NCI-H345 (cell line): ENCODE data around the gene HSPA12B.
"Not testable (repeated sequence)": the region's sequence is repeated elsewhere in the genome, so short reads cannot be mapped to it uniquely, and the experiment has no call there.

ENCODE experiments used
- DNase-seq: peaks from one replicate; lab custom pipeline; 2025; lab: John Stamatoyannopoulos, UW

The HSPA12B gene

GRCh38 chr20:3787324-3788014 is 55.0 kb downstream of the HSPA12B start:
- DNase-seq: no peak

DNA sequence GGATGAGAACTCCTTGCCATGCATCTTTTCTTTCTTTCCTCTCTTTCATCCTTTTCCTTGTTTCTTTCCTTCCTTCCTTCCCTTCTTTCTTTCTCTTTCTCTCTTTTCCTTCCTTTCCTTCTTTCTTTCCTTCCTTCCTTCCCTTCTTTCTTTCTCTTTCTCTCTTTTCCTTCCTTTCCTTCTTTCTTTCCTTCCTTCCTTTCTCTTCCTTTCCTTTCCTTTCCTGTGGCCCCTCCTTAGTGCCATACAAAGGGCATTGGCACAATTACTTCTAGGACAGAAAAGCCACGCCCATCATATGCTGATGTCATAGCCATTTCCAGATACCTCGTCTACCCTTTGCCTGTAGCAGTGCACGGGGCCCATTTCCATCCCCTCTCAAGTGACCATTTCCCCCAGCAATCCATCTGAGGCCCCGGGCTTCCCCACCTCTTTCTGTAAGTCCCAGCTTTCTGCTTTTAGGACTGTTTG is 56.2 kb downstream of the HSPA12B start:
- DNase-seq: no peak

GRCh38 chr20:3789201-3789600 is 56.7 kb downstream of the HSPA12B start:
- DNase-seq: not testable (repeated sequence)

GRCh38 chr20:3794168-3794567 is 61.7 kb downstream of the HSPA12B start:
- not testable (repeated sequence) for DNase-seq

DNA sequence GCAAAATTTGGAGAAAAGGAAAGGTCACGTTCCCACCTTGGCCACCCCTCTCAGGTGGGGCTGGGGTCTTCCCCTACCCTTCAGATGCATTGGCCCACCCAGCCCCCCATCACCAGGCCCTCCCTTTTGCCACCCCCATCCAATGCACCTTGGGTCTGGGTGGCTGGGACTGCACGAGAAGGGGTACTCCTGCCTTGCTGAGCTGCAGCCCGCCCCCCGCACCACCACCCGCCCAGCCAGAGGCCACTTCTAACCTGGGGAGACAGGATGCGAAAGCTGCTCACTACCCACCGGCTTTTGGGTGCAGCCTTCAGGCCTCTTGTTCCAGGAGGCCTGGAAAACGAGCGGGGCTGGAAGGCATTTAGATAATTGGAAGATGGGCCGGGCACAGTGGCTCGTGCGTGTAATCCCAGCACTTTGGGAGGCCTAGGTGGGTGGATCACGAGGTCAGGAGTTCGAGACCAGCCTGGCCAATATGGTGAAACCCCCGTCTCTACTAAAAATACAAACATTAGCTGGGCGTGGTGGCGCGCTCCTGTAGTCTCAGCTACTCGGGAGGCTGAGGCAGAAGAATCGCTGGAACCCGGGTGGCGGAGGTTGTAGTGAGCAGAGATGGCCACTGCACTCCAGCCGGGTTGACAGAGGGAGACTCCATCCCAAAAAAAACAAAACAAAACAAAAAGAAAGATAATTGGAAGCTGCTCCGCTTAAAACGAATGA is 62.4 kb downstream of the HSPA12B start:
- DNase-seq: no peak

DNA sequence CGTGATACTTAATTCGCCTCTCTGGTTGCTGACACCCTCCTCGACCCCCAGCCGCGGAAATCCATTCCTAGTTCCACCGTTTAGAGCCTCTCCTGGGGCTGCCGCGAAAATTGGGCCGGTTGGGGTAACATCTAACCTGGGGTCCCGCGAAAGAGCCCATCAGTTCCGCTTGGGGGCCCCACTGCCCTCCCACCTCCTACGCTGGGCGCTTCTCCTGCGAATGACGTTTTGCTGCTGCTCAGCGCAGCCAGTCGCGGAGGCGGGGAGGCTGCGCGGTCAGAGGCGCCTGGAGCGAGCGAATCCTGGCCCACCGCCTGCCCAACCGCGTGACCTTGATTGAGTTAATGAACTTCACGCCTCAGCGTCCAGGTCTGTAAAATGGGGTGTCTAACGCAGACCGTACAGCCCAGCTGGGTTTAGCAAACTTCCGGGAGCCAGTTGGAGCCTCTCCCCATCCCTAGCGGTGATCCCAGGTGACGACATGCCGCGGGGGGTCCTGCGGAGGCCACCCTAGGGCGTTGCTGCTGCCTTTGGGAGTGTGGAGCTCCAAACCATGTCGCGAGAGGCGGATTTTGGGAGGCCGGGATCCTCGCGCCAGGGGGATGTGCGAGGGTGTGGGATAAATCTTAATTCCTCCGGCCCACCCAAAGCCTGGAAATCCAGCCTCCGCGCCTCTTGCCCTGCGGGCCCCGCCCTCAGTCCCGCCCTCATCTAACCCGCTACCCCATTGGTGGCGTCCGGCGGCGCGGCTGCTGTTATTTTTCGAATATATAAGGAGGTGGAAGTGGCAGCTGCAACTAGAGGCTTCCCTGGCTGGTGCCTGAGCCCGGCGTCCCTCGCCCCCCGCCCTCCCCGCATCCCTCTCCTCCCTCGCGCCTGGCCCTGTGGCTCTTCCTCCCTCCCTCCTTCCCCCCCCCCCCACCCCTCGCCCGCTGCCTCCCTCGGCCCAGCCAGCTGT is 63.3 kb downstream of the HSPA12B start, which contains the start of gene CDC25B:
Gene CDC25B, plus strand, starts transcription at position 800 of the 958 bp plus-strand sequence. CDS start 222 bp downstream, outside the sequence.
- peak; percentile 98 for DNase-seq

DNA sequence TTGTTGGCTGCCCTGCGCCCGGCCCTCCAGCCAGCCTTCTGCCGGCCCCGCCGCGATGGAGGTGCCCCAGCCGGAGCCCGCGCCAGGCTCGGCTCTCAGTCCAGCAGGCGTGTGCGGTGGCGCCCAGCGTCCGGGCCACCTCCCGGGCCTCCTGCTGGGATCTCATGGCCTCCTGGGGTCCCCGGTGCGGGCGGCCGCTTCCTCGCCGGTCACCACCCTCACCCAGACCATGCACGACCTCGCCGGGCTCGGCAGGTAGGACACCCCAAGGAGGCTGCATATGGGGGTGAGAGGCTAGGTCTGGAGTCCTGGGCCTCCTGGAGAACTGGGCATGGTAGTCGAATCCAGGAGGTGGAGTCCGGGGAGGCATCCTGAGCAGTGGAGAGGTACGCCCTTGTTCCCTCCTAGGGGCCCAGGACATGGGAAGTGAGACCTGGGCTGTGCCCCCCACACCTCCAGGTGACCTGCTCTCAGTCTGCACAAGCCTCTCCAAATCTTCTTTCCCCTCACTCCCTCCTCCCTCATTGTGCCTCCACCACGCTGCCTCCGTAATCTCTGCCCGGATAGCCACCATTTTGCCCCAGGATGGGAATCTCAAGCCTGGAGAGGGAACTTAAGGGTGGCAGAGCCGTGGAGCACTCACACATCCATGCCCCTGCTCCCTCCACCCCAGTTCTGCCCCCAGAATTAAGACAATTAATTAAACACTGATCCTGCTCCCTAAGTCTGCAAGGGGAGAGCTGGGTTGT is 64.2 kb downstream of the HSPA12B start:
- DNase-seq: no peak

DNA sequence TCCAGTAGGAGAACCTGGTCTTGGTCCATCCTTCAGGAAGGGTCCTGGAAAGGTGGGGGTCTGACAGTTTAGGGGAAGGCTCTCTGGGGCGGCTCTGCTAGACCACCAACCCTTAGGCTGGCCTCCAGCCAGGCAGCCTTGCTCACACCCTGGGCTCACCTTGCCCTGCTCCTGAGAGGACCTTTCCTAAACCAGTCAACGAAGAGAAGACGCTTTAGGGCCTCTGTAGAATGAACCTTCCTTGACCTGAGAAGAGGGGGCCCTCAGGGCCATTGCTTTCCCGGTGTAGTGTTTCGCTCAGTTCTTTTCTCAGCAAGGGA is 64.7 kb downstream of the HSPA12B start:
- DNase-seq: no peak

DNA sequence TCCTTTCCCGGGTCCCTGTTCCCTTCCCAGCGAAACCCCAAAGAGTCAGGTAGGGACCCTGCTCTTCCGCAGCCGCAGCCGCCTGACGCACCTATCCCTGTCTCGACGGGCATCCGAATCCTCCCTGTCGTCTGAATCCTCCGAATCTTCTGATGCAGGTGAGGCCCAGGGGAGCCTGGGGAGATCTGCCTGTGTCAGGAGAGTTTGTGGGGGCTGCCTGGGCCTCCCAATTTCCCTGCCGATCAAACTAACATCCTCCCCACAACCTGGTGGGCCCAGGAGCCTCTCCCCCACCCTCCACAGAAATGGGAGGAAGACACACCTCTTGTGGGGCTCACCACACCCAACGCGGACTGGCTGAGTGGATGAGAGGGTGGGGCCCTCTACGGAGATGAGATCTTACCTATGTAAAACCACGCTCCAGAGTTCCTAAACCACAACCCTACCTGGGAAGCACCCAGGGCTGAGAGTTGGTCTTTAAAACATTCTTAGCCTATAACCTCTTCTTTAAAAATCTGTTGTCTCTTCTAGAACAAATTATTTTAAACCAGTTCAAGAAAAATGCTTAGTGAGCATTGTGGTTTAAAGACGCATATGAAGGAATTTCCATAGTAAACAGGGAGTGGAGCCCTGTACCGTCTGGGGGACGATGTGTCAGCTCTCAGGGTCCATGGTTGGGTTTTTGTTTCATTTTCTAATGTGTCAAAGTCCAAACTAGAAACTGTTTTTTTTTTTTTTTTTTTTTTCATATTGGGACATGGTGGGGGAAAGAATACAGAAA is 65.3 kb downstream of the HSPA12B start:
- DNase-seq: no peak

DNA sequence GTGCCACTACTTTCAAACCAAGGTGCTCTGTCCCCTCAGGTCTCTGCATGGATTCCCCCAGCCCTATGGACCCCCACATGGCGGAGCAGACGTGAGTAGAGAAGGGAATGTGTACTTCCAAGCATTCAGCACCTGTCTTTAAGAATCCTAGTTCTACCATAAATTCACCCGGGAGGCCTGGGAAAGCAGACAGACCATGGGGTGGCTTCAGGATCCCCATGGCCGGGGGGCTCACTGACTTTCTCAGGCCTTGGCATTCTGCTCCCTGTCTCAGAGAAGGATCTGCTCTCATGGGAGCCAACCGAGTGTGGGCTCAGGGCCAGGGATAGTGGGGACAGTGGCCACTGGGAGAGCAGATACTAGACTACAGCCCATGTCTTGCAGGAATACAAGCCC is 65.9 kb downstream of the HSPA12B start:
- no peak for DNase-seq

DNA sequence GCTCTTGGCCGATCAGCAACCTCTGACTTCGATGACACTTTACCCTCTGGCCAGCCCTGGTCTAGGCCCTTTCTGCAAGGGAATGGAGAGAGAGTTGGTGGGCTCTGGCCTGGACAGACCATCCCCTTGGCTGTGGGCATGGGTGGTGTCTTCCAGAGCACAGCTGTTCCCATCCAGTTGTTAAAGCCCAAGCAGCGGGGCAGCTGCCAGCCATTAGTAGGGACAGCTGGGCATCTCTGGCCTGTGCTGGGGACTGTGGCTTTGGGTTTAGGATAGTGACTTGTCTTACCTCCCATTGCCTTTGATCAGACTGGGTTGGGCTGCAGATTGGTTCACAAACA is 66.4 kb downstream of the HSPA12B start:
- DNase-seq: no peak

GRCh38 chr20:3800256-3800877 is 67.9 kb downstream of the HSPA12B start:
- no peak for DNase-seq

DNA sequence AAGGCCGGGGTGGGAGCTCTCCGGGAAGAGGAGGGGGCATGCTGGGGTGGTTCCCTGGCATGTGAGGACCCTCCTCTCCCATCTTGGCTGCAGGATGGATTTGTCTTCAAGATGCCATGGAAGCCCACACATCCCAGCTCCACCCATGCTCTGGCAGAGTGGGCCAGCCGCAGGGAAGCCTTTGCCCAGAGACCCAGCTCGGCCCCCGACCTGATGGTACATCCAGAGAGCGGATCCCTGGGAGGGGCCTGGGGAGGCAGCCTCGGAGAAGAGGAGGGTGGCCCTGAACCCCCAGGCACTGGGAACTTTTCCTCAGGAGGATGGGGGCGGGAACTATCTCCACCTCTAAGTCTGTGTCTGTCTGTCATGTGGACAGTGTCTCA is 68.4 kb downstream of the HSPA12B start:
- DNase-seq: no peak

- no peak for DNase-seq
These were observed 68.8 kb downstream of the HSPA12B start for GRCh38 chr20:3801299-3801698.

DNA sequence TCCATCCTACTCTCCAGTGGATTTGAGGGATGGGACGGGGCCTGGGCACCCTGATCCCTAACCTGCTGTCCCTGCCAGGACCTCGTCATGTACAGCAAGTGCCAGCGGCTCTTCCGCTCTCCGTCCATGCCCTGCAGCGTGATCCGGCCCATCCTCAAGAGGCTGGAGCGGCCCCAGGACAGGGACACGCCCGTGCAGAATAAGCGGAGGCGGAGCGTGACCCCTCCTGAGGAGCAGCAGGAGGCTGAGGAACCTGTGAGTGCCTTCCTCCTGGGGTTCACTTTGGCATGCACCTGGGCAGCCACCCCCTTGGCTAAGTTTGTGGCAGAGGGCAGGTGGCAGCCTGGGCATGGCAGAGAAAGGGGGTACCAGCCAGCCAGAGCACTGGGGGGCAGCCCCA is 69.4 kb downstream of the HSPA12B start:
- no peak for DNase-seq
